Measurements from ENCODE around the gene B3GALT2. TPM values are rescaled to one million over a fixed set of nuclear protein-coding genes. Genes with fewer than 3 reads are reported as not detected.

The B3GALT2 gene
- total and polyA plus RNA-seq, 2 of the 8 experiments (the other 6 are each of a cell fraction or from before 2014, with no cell fraction given), result not detected

DNA sequence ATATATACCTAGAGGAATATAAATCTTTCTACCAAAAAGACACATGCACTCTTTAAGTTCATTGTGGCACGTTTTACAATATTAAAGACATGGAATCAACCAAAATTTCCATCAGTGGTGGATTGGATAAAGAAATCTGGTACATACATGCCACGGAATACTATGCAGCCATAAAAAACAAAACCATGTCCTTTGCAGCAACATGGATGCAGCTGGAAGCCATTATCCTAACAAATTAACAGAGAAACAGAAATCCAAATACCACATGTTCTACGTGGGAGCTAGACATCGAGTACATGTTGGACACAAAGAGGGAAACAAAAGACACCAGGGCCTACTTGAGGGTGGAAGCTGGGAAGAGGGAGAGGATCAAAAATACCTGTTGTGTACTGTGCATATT, 33.0 kb upstream of the B3GALT2 start:
- Histone ChIP-seq H2BK120ac (replicated peaks; ENCODE audit: low read depth, low read length) (no peak overlapping the region), H3K4ac (replicated peaks; ENCODE audit: insufficient read length, low read depth, low read length) (no peak overlapping the region), H3K4me1 (replicated peaks in 1 of 4; ENCODE audit: control insufficient read depth in 3 of 4, insufficient read depth in 4 of 4, low read length in 3 of 4) (peaks cover 2 to 10% (median 6%) of the 10 kb centered on the region in 4 experiments; a peak in 5 of 7 replicates), H3K4me3 (ENCODE audit: extremely low read depth in 1 of 4, insufficient read depth in 2 of 4, low read depth in 3 of 4, low read length in 4 of 4) (no peak overlapping the region), H3K23ac (ENCODE audit: insufficient read length) (no peak overlapping the region), H2BK12ac (ENCODE audit: low read depth, low read length) (no peak overlapping the region), H4K91ac (replicated peaks; ENCODE audit: insufficient read length, low read length) (no peak overlapping the region), H2AFZ (ENCODE audit: low read length) (no peak overlapping the region), H2BK5ac (ENCODE audit: low read depth, low read length) (no peak overlapping the region), H3K14ac (ENCODE audit: insufficient read length) (no peak overlapping the region), H3K56ac (replicated peaks; ENCODE audit: insufficient read length, low read depth, low read length) (no peak overlapping the region), H3K27me3 (replicated peaks in 1 of 4; ENCODE audit: control insufficient read depth in 3 of 4, extremely low read depth in 1 of 4, insufficient read depth in 3 of 4, low read length in 3 of 4) (no peaks in the 10 kb centered on the region), H2BK15ac (ENCODE audit: low read length) (no peak overlapping the region), H3K23me2 (ENCODE audit: low read depth, low read length) (no peaks in the 10 kb centered on the region), H3K18ac (ENCODE audit: extremely low read depth, low read length) (no peak overlapping the region), H3K27ac (ENCODE audit: low read depth, low read length) (no peak overlapping the region), H2AK5ac (ENCODE audit: low read depth, low read length) (no peak overlapping the region), H4K8ac (ENCODE audit: extremely low read depth, insufficient read depth, low read length) (no peak overlapping the region), H3K9ac (replicated peaks in 1 of 4; ENCODE audit: extremely low read depth in 1 of 4, low read depth in 3 of 4, low read length in 3 of 4) (no peak overlapping the region), H3K9me3 (ENCODE audit: insufficient read depth in 2 of 2, low read depth in 1 of 2, low read length in 1 of 2) (no peaks in the 10 kb centered on the region), H4K5ac (ENCODE audit: insufficient read length, low read depth, low read length) (no peak overlapping the region), H3K36me3 (ENCODE audit: control insufficient read depth in 2 of 4, insufficient read depth in 4 of 4, low read length in 3 of 4) (peaks cover 0 to 3% (median 0%) of the 10 kb centered on the region in 4 experiments; a peak in 1 of 8 replicates), H3K79me2 (ENCODE audit: control insufficient read depth in 1 of 2, insufficient read depth in 2 of 2, low read length in 2 of 2) (peaks cover 0 to 2% of the 10 kb centered on the region in 2 experiments; a peak in 2 of 4 replicates), H3K4me2 (ENCODE audit: insufficient read depth in 1 of 2, low read depth in 2 of 2, low read length in 2 of 2) (no peak overlapping the region), H2BK20ac (ENCODE audit: low read length) (no peak overlapping the region), H3K79me1 (ENCODE audit: low read depth, low read length) (no peaks in the 10 kb centered on the region), H4K20me1 (replicated peaks in 1 of 2; ENCODE audit: control insufficient read depth in 1 of 2, insufficient read depth in 2 of 2, low read length in 2 of 2) (peaks cover 2 to 3% of the 10 kb centered on the region in 2 experiments)
- TF ChIP-seq RBBP5 (IDR thresholded peaks at IDR 0.05; ENCODE audit: borderline replicate concordance, low read depth, low read length) (no peak), GTF2F1 (IDR thresholded peaks at IDR 0.05; ENCODE audit: borderline replicate concordance, low read depth, low read length) (no peak), RXRA (IDR thresholded peaks at IDR 0.05; ENCODE audit: insufficient read depth, low read depth, low read length) (no peak), BACH1 (IDR thresholded peaks at IDR 0.05; ENCODE audit: low read length) (no peak), TAF1 (IDR thresholded peaks at IDR 0.05; ENCODE audit: low read depth, low read length) (no peak), SIN3A (conservative IDR thresholded peaks at IDR 0.05 in 1 of 2, IDR thresholded peaks at IDR 0.05 in 1 of 2; ENCODE audit: low read depth in 1 of 2, low read length in 2 of 2) (no peak), SP2 (IDR thresholded peaks at IDR 0.05; ENCODE audit: low read length) (no peak)
- no peak for FAIRE-seq
- CTCF ChIA-PET (ENCODE audit: partially characterized antibody), result no interaction called here
- 89% methylated on average over 4 of the region's 4 CpGs; no CpG with 5 or more reads in 1 of the 2 experiments for WGBS, 2 experiments (ENCODE audit: extremely low coverage in 1 of 2, insufficient coverage in 1 of 2, insufficient read length in 1 of 2, insufficient replicate concordance in 2 of 2, low coverage in 1 of 2, low lambda C conversion rate in 2 of 2, missing lambda C conversion rate in 1 of 2)
- no peak for DNase-seq (ENCODE audit: low read depth in 1 of 2, low spot score in 2 of 2)
- POLR2A ChIA-PET (ENCODE audit: partially characterized antibody), result no interaction called here
